K562 (cell line): ENCODE measurements around the gene TF. TPM values are rescaled to one million over a fixed set of nuclear protein-coding genes. Genes with fewer than 3 reads are reported as not detected.

ENCODE experiments used
- ATAC-seq: fragments of 200-7000 bp; cut with Tn5 transposase; 3 replicates; pipeline ENCODE4 v1.9.1; 2020; ENCODE audit warnings: moderate library complexity
- BruUV-seq: library from RNA; stranded (reverse); fragments of 400-500 nt; replicated peaks from 2 replicates; lab custom pipeline; 2021; lab: Mats Ljungman, UMichigan
- CTCF ChIA-PET: fragments of 300-600 bp; formaldehyde crosslinking; extraction: SDS; loops from one replicate; lab custom pipeline; 2021; ENCODE audit warnings: low intra/inter-chr PET ratio; lab: Yijun Ruan, JAX
- POLR2A ChIA-PET: fragments of 300-600, 350-650 bp; sonication (Branson Sonifier 250); formaldehyde crosslinking; extraction: SDS; loops from one replicate; lab custom pipeline; 2021; ENCODE audit warnings: antibody characterized with exemption, inconsistent platforms; lab: Yijun Ruan, JAX
- DNase-seq, 4 experiments: peaks; one replicate each; pipeline versions ENCODE4 v3.0.0 to v3.0.0-alpha.2; 2011 to 2018; ENCODE audit warnings: low spot score in 3 of 4, mixed read lengths in 3 of 4; ENCODE audit errors: extremely low read depth in 1 of 4
- FAIRE-seq: peaks from 2 replicates; lab custom pipeline; 2011; peaks lifted over from hg19 to GRCh38; lab: Jason Lieb, UNC
- H2AFZ ChIP-seq: 2 replicates; pipeline ENCODE4 v1.6.0; 2011; ENCODE audit warnings: low read depth, low read length, control low read depth, inconsistent platforms
- H3K27ac ChIP-seq: fragments of 200-600 bp; 3 replicates; pipeline ENCODE4 v1.8.0; 2011; ENCODE audit warnings: low read depth, mild to moderate bottlenecking, control low read depth, inconsistent platforms, low read length, moderate library complexity, mixed read lengths; ENCODE audit errors: extremely low read depth
- H3K27me3 ChIP-seq, 2 experiments: fragments of 300-600 bp in 1 of 2; 2 replicates in 1 of 2; 3 replicates in 1 of 2; pipeline versions ENCODE4 v1.6.0 to v1.8.0; 2011; ENCODE audit warnings: inconsistent platforms in 2 of 2, low read length in 2 of 2, mild to moderate bottlenecking in 1 of 2, mixed read lengths in 1 of 2, moderate library complexity in 1 of 2; ENCODE audit not compliant: control insufficient read depth in 2 of 2, insufficient read depth in 2 of 2
- H3K36me3 ChIP-seq: fragments of 300-600 bp; 3 replicates; pipeline ENCODE4 v1.8.0; 2011; ENCODE audit warnings: mild to moderate bottlenecking, low read length, inconsistent platforms; ENCODE audit not compliant: control insufficient read depth, insufficient read depth
- H3K4me1 ChIP-seq, 2 experiments: fragments of 200-600 bp in 1 of 2; replicated peaks in 1 of 2; 2 replicates in 1 of 2; 3 replicates in 1 of 2; pipeline versions ENCODE4 v1.5.1 to v1.8.0; 2011; ENCODE audit warnings: inconsistent platforms in 2 of 2, low read length in 2 of 2, mild to moderate bottlenecking in 1 of 2, mixed read lengths in 1 of 2, moderate library complexity in 1 of 2; ENCODE audit not compliant: control insufficient read depth in 2 of 2, insufficient read depth in 2 of 2
- H3K4me2 ChIP-seq: 2 replicates; pipeline ENCODE4 v1.6.1; 2011; ENCODE audit warnings: low read length, control low read depth, inconsistent platforms, mixed read lengths; ENCODE audit not compliant: insufficient read depth
- H3K4me3 ChIP-seq: fragments of 200-600 bp; sonication (generic), shearing (Covaris generic); 2 replicates; pipeline ENCODE4 v1.5.1; 2016; ENCODE audit warnings: control low read depth, inconsistent platforms
- H3K79me2 ChIP-seq: fragments of 200-600 bp; 3 replicates; pipeline ENCODE4 v1.8.0; 2011; ENCODE audit warnings: low read length, inconsistent platforms; ENCODE audit not compliant: control insufficient read depth, insufficient read depth
- H3K9ac ChIP-seq, 2 experiments: 2 replicates each; pipeline versions ENCODE4 v1.6.0 to v1.6.1; 2011; ENCODE audit warnings: low read depth in 2 of 2, low read length in 2 of 2, control low read depth in 1 of 2, inconsistent platforms in 1 of 2, mild to moderate bottlenecking in 1 of 2, mixed read lengths in 1 of 2; ENCODE audit not compliant: insufficient read depth in 1 of 2
- H3K9me1 ChIP-seq: one replicate; pipeline ENCODE4 v1.6.0; 2011; ENCODE audit warnings: inconsistent platforms, mild to moderate bottlenecking, low read length, moderate library complexity; ENCODE audit not compliant: control insufficient read depth, insufficient read depth
- H3K9me3 ChIP-seq: replicated peaks from 2 replicates; pipeline ENCODE4 v1.5.1; 2011; ENCODE audit warnings: low read depth, low read length, inconsistent platforms; ENCODE audit not compliant: control insufficient read depth, insufficient read depth
- H4K20me1 ChIP-seq: replicated peaks from 2 replicates; pipeline ENCODE4 v1.6.1; 2011; ENCODE audit warnings: low read length, inconsistent platforms, mixed read lengths; ENCODE audit not compliant: control insufficient read depth, insufficient read depth
- CHD4 ChIP-seq: fragments of 200-600 bp; sonication (generic); IDR thresholded peaks from 3 replicates; pipeline ENCODE4 v1.6.1; 2012; ENCODE audit warnings: low read depth, mild to moderate bottlenecking, mixed read lengths, low read length, inconsistent platforms; ENCODE audit not compliant: insufficient read depth, insufficient replicate concordance, poor library complexity, severe bottlenecking
- HNRNPK ChIP-seq: fragments of 200-400 bp; formaldehyde crosslinking; IDR thresholded peaks from one replicate; pipeline ENCODE4 v1.6.1; 2018; ENCODE audit warnings: mild to moderate bottlenecking, low read depth, low read length; ENCODE audit not compliant: poor library complexity, severe bottlenecking
- LEF1 ChIP-seq: fragments of 450-650 bp; IDR thresholded peaks from 2 replicates; pipeline ENCODE4 v1.6.1; 2016; ENCODE audit warnings: mild to moderate bottlenecking
- RNF2 ChIP-seq: sonication (generic); IDR thresholded peaks from 2 replicates; pipeline ENCODE4 v1.6.1; 2016
- ZNF212 ChIP-seq: fragments of 450-650 bp; formaldehyde crosslinking; IDR thresholded peaks from 2 replicates; pipeline ENCODE4 v1.4.0; 2020; ENCODE audit warnings: mild to moderate bottlenecking
- WGBS: fragments of 100-300 bp; shearing (Covaris generic); methylation state at CpG from one replicate; pipeline ENCODE4 v1.1.6; 2016; ENCODE audit warnings: low coverage, mixed read lengths; ENCODE audit not compliant: insufficient coverage; ENCODE audit errors: missing lambda C conversion rate; 5-methylcytosine and 5-hydroxymethylcytosine counted together
- in situ Hi-C: fragments of 300-500 bp; cut with MboI; formaldehyde crosslinking; loops from 4 replicates; pipeline ENCODE4 v1.15.0; 2018; ENCODE audit warnings: inconsistent platforms, mixed read lengths
- intact Hi-C: fragments of 100-400 bp; cut with micrococcal nuclease; formaldehyde crosslinking; loops from 2 replicates; pipeline ENCODE4 v1.14.2; 2022
- polyA plus RNA-seq, 8 experiments: library from polyadenylated mRNA; depleted of rRNA in 4 of 8; stranded (reverse) in 5 of 8; unstranded in 3 of 8; fragments of >200 nt; fragmentation: Nextera tagmentation in 2 of 8; fragmentation: Illumina TruSeq in 1 of 8; extraction: Ambion mirVana in 2 of 8; extraction: Trizol in 1 of 8; gene quantifications; 2 replicates each; pipeline versions ENCODE4 v1.2.1 to v1.2.3, GENCODE V29; 2011 to 2014; ENCODE audit warnings: inconsistent platforms in 1 of 8, missing spikeins in 1 of 8
- total RNA-seq, 7 experiments: library from RNA; depleted of rRNA in 6 of 7; stranded (reverse); fragments of >200 nt in 6 of 7; fragmentation: Illumina TruSeq in 2 of 7; extraction: Trizol in 2 of 7; gene quantifications; 2 replicates each; pipeline versions ENCODE4 v1.2.1 to v1.2.3, GENCODE V29; 2011 to 2021; ENCODE audit warnings: low replicate concordance in 1 of 7

TF gene
- total and polyA plus RNA-seq, 9 of the 15 experiments (the other 6 are each of a cell fraction or from before 2014, with no cell fraction given): 0.09 to 9.2 (median 3.1) TPM

GRCh38 chr3:133762539-133762938, 16.3 kb downstream of the TF start:
- in situ Hi-C loops: no loop called here
- CTCF ChIA-PET: no interaction called here
- DNase-seq (no peak), FAIRE-seq (no peak)
- no peaks in the 10 kb centered on the region for H3K9me1 ChIP-seq
- POLR2A ChIA-PET: interaction anchor here (1.0 kb wide), 1 partner anchor 10 kb away, joined by 4 read pairs; no protein-coding TSS in a partner anchor
- no peak overlapping the region for H3K27ac ChIP-seq
- no peak overlapping the region for H2AFZ ChIP-seq
- no peaks in the 10 kb centered on the region for H3K9me3 ChIP-seq
- no peaks in the 10 kb centered on the region for H3K36me3 ChIP-seq
- H3K79me2 ChIP-seq: no peaks in the 10 kb centered on the region
- H3K27me3 ChIP-seq: peaks cover 0 to 7% of the 10 kb centered on the region in 2 experiments; a peak in 2 of 5 replicates
- WGBS: 5% methylated on average over 3 of the region's 3 CpGs
- intact Hi-C loops: no loop called here
- no peak overlapping the region for H3K4me3 ChIP-seq
- no peak for TF ChIP-seq RNF2
- no peak for TF ChIP-seq LEF1
- no peak for TF ChIP-seq CHD4
- no peak for TF ChIP-seq HNRNPK
- TF ChIP-seq ZNF212: no peak
- TF ChIP-seq, all 486 proteins: peak for 0
- H4K20me1 ChIP-seq: no peaks in the 10 kb centered on the region
- no peak overlapping the region for H3K9ac ChIP-seq
- H3K4me2 ChIP-seq: no peak overlapping the region
- BruUV-seq: no TSS peak
- ATAC-seq: no peak
- H3K4me1 ChIP-seq: no peaks in the 10 kb centered on the region
